IMR-90 (cell line): ENCODE results near the gene EML4. TPM values are rescaled to one million over a fixed set of nuclear protein-coding genes. Genes with fewer than 3 reads are reported as not detected.
A peak's percentile ranks its signal among the peaks of the same experiment; 100 is the strongest.

Experiments
- ATAC-seq: fragments of 200-7000 bp; cut with Tn5 transposase; 2 replicates; pipeline ENCODE4 v1.9.1; 2020; ENCODE audit warnings: low read depth, mild to moderate bottlenecking, moderate library complexity
- BruUV-seq: library from RNA; stranded (reverse); fragments of 400-500 nt; replicated peaks from 2 replicates; lab custom pipeline; 2021; lab: Mats Ljungman, UMichigan
- CTCF ChIA-PET: fragments of 300-600 bp; formaldehyde crosslinking; extraction: SDS; loops from one replicate; lab custom pipeline; 2021; ENCODE audit warnings: antibody characterized with exemption; lab: Yijun Ruan, JAX
- POLR2A ChIA-PET: fragments of 300-600 bp; sonication (Branson Sonifier 250); formaldehyde crosslinking; loops from one replicate; lab custom pipeline; 2022; ENCODE audit warnings: antibody characterized with exemption; ENCODE audit not compliant: unreplicated experiment; lab: Charles Lee
- DNase-seq: peaks from one replicate; pipeline ENCODE4 v3.0.0; 2013
- H2AFZ ChIP-seq: replicated peaks from 2 replicates; pipeline ENCODE3; 2013; ENCODE audit warnings: low read length, mild to moderate bottlenecking; ENCODE audit not compliant: poor library complexity
- H2AK5ac ChIP-seq: 2 replicates; pipeline ENCODE4 v1.6.1; 2013; ENCODE audit warnings: low read depth, low read length, inconsistent platforms
- H2AK9ac ChIP-seq: replicated peaks from 2 replicates; pipeline ENCODE3; 2013; ENCODE audit warnings: mild to moderate bottlenecking, low read depth, low read length, moderate library complexity; ENCODE audit not compliant: poor library complexity
- H2BK120ac ChIP-seq: 2 replicates; pipeline ENCODE4 v1.6.1; 2013; ENCODE audit warnings: low read depth, low read length, inconsistent platforms
- H2BK15ac ChIP-seq: 3 replicates; pipeline ENCODE4 v1.6.1; 2013; ENCODE audit warnings: low read depth, low read length, inconsistent platforms
- H2BK20ac ChIP-seq: 2 replicates; pipeline ENCODE4 v1.6.1; 2013; ENCODE audit warnings: low read depth, mild to moderate bottlenecking, inconsistent platforms, low read length, moderate library complexity
- H2BK5ac ChIP-seq: 2 replicates; pipeline ENCODE4 v1.6.1; 2013; ENCODE audit warnings: mild to moderate bottlenecking, low read depth, low read length, inconsistent platforms; ENCODE audit not compliant: poor library complexity, severe bottlenecking
- H3K14ac ChIP-seq: replicated peaks from 2 replicates; pipeline ENCODE4 v1.6.1; 2013; ENCODE audit warnings: low read depth, low read length, inconsistent platforms
- H3K18ac ChIP-seq: 2 replicates; pipeline ENCODE4 v1.6.1; 2013; ENCODE audit warnings: low read depth, low read length, control low read depth
- H3K23ac ChIP-seq: 2 replicates; pipeline ENCODE4 v1.6.1; 2013; ENCODE audit warnings: low read depth, low read length, inconsistent platforms
- H3K27ac ChIP-seq: 2 replicates; pipeline ENCODE4 v1.5.1; 2013; ENCODE audit warnings: mild to moderate bottlenecking, control low read depth, low read length; ENCODE audit not compliant: insufficient read depth
- H3K27me3 ChIP-seq: 2 replicates; pipeline ENCODE4 v1.6.1; 2013; ENCODE audit warnings: low read length; ENCODE audit not compliant: control insufficient read depth, insufficient read depth
- H3K36me3 ChIP-seq: 2 replicates; pipeline ENCODE4 v1.6.1; 2013; ENCODE audit warnings: low read length, mixed read lengths; ENCODE audit not compliant: control insufficient read depth, insufficient read depth
- H3K4ac ChIP-seq: 2 replicates; pipeline ENCODE4 v1.6.1; 2013; ENCODE audit warnings: low read depth, low read length, inconsistent platforms
- H3K4me1 ChIP-seq: 2 replicates; pipeline ENCODE4 v1.6.1; 2013; ENCODE audit warnings: low read length, mixed read lengths; ENCODE audit not compliant: control insufficient read depth, insufficient read depth
- H3K4me2 ChIP-seq: 2 replicates; pipeline ENCODE4 v1.6.1; 2013; ENCODE audit warnings: low read depth, mild to moderate bottlenecking, control low read depth, low read length, moderate library complexity
- H3K4me3 ChIP-seq: 2 replicates; pipeline ENCODE4 v1.5.1; 2013; ENCODE audit warnings: low read depth, mild to moderate bottlenecking, control low read depth, low read length, moderate library complexity; ENCODE audit not compliant: insufficient read depth
- H3K56ac ChIP-seq: 2 replicates; pipeline ENCODE4 v1.6.1; 2013; ENCODE audit warnings: low read length, inconsistent platforms; ENCODE audit not compliant: insufficient read depth; ENCODE audit errors: extremely low read depth
- H3K79me1 ChIP-seq, 2 experiments: 2 replicates each; pipeline ENCODE4 v1.6.1; 2013; ENCODE audit warnings: low read length in 2 of 2, inconsistent platforms in 1 of 2, low read depth in 1 of 2
- H3K9ac ChIP-seq: 2 replicates; pipeline ENCODE4 v1.6.1; 2013; ENCODE audit warnings: low read depth, low read length, control low read depth
- H3K9me1 ChIP-seq: 2 replicates; pipeline ENCODE4 v1.6.1; 2013; ENCODE audit warnings: low read length, inconsistent platforms; ENCODE audit not compliant: insufficient read depth
- H3K9me3 ChIP-seq: 2 replicates; pipeline ENCODE4 v1.6.1; 2013; ENCODE audit warnings: low read length; ENCODE audit not compliant: control insufficient read depth, insufficient read depth
- H4K20me1 ChIP-seq: 2 replicates; pipeline ENCODE4 v1.6.1; 2013; ENCODE audit warnings: low read length, inconsistent platforms; ENCODE audit not compliant: insufficient read depth
- H4K5ac ChIP-seq: 2 replicates; pipeline ENCODE4 v1.6.1; 2013; ENCODE audit warnings: mild to moderate bottlenecking, low read depth, low read length, control low read depth
- H4K8ac ChIP-seq, 2 experiments: 2 replicates each; pipeline ENCODE4 v1.6.1; 2013; ENCODE audit warnings: low read depth in 2 of 2, low read length in 2 of 2, control low read depth in 1 of 2, inconsistent platforms in 1 of 2
- H4K91ac ChIP-seq: 2 replicates; pipeline ENCODE4 v1.6.1; 2013; ENCODE audit warnings: low read depth, low read length, inconsistent platforms; ENCODE audit not compliant: insufficient read depth
- BHLHE40 ChIP-seq: fragments of 150-350 bp; IDR thresholded peaks from 2 replicates; pipeline ENCODE4 v1.6.1; 2016; ENCODE audit warnings: mild to moderate bottlenecking, low read depth, low read length
- MAZ ChIP-seq: IDR thresholded peaks from 2 replicates; pipeline ENCODE4 v1.6.1; 2012; ENCODE audit warnings: low read depth, mild to moderate bottlenecking, low read length, improper control_type of control experiment, moderate library complexity, borderline replicate concordance
- RAD21 ChIP-seq: IDR thresholded peaks from 2 replicates; pipeline ENCODE4 v1.6.1; 2012; ENCODE audit warnings: low read length, improper control_type of control experiment
- SMC3 ChIP-seq: fragments of 150-350 bp; IDR thresholded peaks from 2 replicates; pipeline ENCODE4 v1.6.1; 2016; ENCODE audit warnings: low read depth, mild to moderate bottlenecking, antibody characterized with exemption, low read length, moderate library complexity
- WGBS, 2 experiments: methylation state at CpG; one replicate each; pipeline versions ENCODE4 v1.1.5 to v1.1.7; 2013; ENCODE audit warnings: missing lambda C conversion rate in 2 of 2; ENCODE audit not compliant: insufficient read length in 1 of 2; ENCODE audit errors: extremely low coverage in 2 of 2; 5-methylcytosine and 5-hydroxymethylcytosine counted together
- dilution Hi-C: fragments of 300-500 bp; cut with HindIII; formaldehyde crosslinking; loops from one replicate; pipeline ENCODE4 v1.14.3; 2018; ENCODE audit warnings: low sequenced_read_pairs; ENCODE audit not compliant: unreplicated experiment
- in situ Hi-C: fragments of 300-500 bp; cut with MboI; formaldehyde crosslinking; loops from 3 replicates; pipeline ENCODE4 v1.14.3; 2019; ENCODE audit warnings: low sequenced_read_pairs, inconsistent platforms, mixed read lengths
- intact Hi-C: fragments of 100-400 bp; cut with micrococcal nuclease; formaldehyde crosslinking; loops from 2 replicates; pipeline ENCODE4 v1.10.0; 2022
- polyA plus RNA-seq, 3 experiments: library from polyadenylated mRNA; depleted of rRNA; stranded (reverse); fragments of >200 nt; gene quantifications; 2 replicates each; pipeline ENCODE4 v1.2.3, GENCODE V29; 2012; ENCODE audit warnings: low replicate concordance in 1 of 3
- total RNA-seq: library from RNA; depleted of rRNA; stranded (reverse); fragments of >200 nt; gene quantifications from 2 replicates; pipeline ENCODE4 v1.2.3, GENCODE V29; 2012
- TF ChIP-seq, protein P1 (sequence below): conservative IDR thresholded peaks from 2 replicates; pipeline ENCODE4 v1.5.1; 2012; ENCODE audit warnings: mild to moderate bottlenecking, low read depth, low read length, improper control_type of control experiment

The EML4 gene
- total and polyA plus RNA-seq, 2 of the 4 experiments (the other 2 are of a cell fraction) = 29.7 to 73.7 TPM

DNA sequence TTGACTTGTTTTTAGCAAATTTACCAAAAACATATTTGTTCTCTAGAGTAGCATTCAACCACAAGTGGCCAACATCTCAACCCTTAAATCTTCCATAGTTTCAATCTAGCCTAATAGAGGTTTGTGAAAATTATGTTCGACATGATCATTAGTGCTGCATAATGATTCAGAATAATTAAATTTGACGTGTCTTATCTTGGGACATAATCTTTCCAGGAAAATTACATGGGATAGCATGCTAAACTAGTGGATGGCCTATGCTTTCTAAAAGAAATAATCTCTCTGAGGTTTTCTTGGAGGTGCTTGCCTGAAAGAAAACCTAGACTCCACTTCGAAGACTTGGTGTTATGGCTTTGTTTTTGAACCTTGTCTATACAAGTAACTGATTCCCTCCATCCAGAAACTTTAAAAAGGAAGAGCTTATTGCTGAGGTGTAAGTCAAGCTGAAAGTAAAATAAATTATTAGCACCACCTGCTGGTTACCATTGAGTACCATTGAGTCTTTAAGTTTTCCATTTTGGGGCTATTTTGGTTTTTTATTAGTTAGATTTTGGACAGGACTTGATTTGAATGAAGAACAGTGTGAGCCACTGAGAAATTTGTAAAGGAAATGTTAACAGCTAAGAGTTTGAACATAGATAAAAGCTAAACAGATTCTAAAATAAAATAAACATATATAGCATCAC lies 159.1 kb downstream of the EML4 start:
- Histone ChIP-seq H3K23ac (no peak overlapping the region), H3K27me3 (no peaks in the 10 kb centered on the region), H2BK15ac (no peak overlapping the region), H3K27ac (no peak overlapping the region), H3K9me3 (no peaks in the 10 kb centered on the region), H2BK5ac (no peak overlapping the region), H4K20me1 (no peaks in the 10 kb centered on the region), H3K36me3 (peaks cover 16% of the 10 kb centered on the region), H3K4me3 (no peak overlapping the region), H2AK5ac (no peak overlapping the region), H3K4me2 (no peak overlapping the region), H3K4ac (no peak overlapping the region), H2AK9ac (no peak overlapping the region), H3K9me1 (no peaks in the 10 kb centered on the region; the same call in 1 of the 2 replicates), H3K18ac (no peak overlapping the region), H2BK20ac (no peak overlapping the region), H3K14ac (no peak overlapping the region), H3K79me1 (peaks cover 0 to 17% of the 10 kb centered on the region in 2 experiments; a peak in 3 of 4 replicates), H3K4me1 (no peaks in the 10 kb centered on the region; the same call in 1 of the 2 replicates), H3K56ac (no peak overlapping the region), H4K5ac (no peak overlapping the region), H4K8ac (no peak overlapping the region), H2AFZ (no peak overlapping the region), H2BK120ac (no peak overlapping the region), H3K9ac (no peak overlapping the region), H4K91ac (no peak overlapping the region)
- no TSS peak for BruUV-seq
- CTCF ChIA-PET = interaction anchor here (0.8 to 1.5 kb wide), 7 partner anchors 11 to 471 kb away, joined by 3 read pairs; no protein-coding TSS in a partner anchor
- no CpG with 5 or more reads among the region's 3 CpGs for WGBS, 2 experiments
- in situ Hi-C loops = loop anchor here (10.0 kb wide), 1 partner anchor 473 kb away; no protein-coding TSS in a partner anchor
- intact Hi-C loops = loop anchor here (1.0 to 10.0 kb wide), 2 partner anchors 232 to 463 kb away; no protein-coding TSS in a partner anchor
- POLR2A ChIA-PET = no interaction called here
- peak; percentile 56; the same call in 1 of the 2 replicates for ATAC-seq
- dilution Hi-C loops = no loop called here
- peak; percentile 57 for DNase-seq
- no peak for TF ChIP-seq BHLHE40
- TF ChIP-seq RAD21 = peak; percentile 57
- no peak for TF ChIP-seq MAZ
- peak; percentile 66 for TF ChIP-seq SMC3
- TF ChIP-seq, protein P1, sequence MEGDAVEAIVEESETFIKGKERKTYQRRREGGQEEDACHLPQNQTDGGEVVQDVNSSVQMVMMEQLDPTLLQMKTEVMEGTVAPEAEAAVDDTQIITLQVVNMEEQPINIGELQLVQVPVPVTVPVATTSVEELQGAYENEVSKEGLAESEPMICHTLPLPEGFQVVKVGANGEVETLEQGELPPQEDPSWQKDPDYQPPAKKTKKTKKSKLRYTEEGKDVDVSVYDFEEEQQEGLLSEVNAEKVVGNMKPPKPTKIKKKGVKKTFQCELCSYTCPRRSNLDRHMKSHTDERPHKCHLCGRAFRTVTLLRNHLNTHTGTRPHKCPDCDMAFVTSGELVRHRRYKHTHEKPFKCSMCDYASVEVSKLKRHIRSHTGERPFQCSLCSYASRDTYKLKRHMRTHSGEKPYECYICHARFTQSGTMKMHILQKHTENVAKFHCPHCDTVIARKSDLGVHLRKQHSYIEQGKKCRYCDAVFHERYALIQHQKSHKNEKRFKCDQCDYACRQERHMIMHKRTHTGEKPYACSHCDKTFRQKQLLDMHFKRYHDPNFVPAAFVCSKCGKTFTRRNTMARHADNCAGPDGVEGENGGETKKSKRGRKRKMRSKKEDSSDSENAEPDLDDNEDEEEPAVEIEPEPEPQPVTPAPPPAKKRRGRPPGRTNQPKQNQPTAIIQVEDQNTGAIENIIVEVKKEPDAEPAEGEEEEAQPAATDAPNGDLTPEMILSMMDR = peak; percentile 58
